Sigmoid colon (tissue), 4 donors: ENCODE results near the gene PRICKLE2.

ENCODE experiments used
- CTCF ChIP-seq, 4 experiments: fragments of 450-650 bp in 3 of 4; fragments of 200-600 bp in 1 of 4; IDR thresholded peaks; one replicate each; pipeline ENCODE4 v1.5.1; 2016 to 2019; ENCODE audit warnings: antibody characterized with exemption in 4 of 4, mild to moderate bottlenecking in 3 of 4, moderate library complexity in 2 of 4
- POLR2A ChIP-seq, 2 donors: fragments of 450-650 bp; IDR thresholded peaks; one replicate each; pipeline ENCODE4 v1.6.1; 2016; ENCODE audit warnings: antibody characterized with exemption in 2 of 2, mild to moderate bottlenecking in 2 of 2, moderate library complexity in 2 of 2
- POLR2AphosphoS5 ChIP-seq, 4 donors: sonication (generic); formaldehyde crosslinking; IDR thresholded peaks; one replicate each; pipeline ENCODE4 v1.6.1; 2017; ENCODE audit warnings: antibody characterized with exemption in 4 of 4

GRCh38 chr3:64140651-64141050 is 84.6 kb downstream of the PRICKLE2 start:
- TF ChIP-seq POLR2A (IDR thresholded peaks at IDR 0.05) (no peak), CTCF (IDR thresholded peaks at IDR 0.05) (no peak), POLR2AphosphoS5 (IDR thresholded peaks at IDR 0.05) (no peak)
